ENCODE measurements around the gene NUP35. TPM values are rescaled to one million over a fixed set of nuclear protein-coding genes. Genes with fewer than 3 reads are reported as not detected.

The NUP35 gene
- total and polyA plus RNA-seq, 2 of the 8 experiments (the other 6 are each of a cell fraction or from before 2014, with no cell fraction given), result 30.7 to 48.7 TPM

DNA sequence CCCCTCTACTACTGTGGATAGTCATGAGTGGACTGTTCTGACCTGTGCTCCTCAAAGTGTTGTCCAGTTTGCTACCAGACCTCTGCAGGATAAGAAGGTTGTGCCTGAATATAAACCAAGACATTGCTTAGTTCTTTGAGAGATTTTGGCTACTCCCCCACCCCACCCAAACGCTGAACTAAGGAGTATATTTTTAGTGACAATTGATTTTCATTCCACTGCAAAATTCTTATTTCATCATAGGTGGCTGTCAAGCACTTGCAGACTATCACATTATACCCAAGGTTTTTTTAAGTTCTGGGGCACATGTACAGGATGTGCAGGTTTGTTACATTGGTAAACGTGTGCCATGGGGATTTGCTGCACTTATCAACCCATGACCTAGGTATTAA, 32.3 kb upstream of the NUP35 start (continued):
- TF ChIP-seq SAP30 (IDR thresholded peaks at IDR 0.05; ENCODE audit: insufficient read depth, insufficient replicate concordance, low read length) (no peak), TCF12 (IDR thresholded peaks at IDR 0.05; ENCODE audit: low read depth, low read length) (no peak), CEBPB (IDR thresholded peaks at IDR 0.05; ENCODE audit: low read depth, low read length) (no peak), SUZ12 (IDR thresholded peaks at IDR 0.05; ENCODE audit: low read length) (no peak), SIX5 (IDR thresholded peaks at IDR 0.05; ENCODE audit: low read depth, low read length) (no peak), TEAD4 (IDR thresholded peaks at IDR 0.05; ENCODE audit: low read depth, low read length) (no peak)

Measured in H1 (cell line).